Measurements from ENCODE around the gene CX3CL1. TPM values are rescaled to one million over a fixed set of nuclear protein-coding genes. Genes with fewer than 3 reads are reported as not detected.
"Not testable (repeated sequence)": the region's sequence is repeated elsewhere in the genome, so short reads cannot be mapped to it uniquely, and the experiment has no call there.

CX3CL1 gene
- total and polyA plus RNA-seq, 2 donors (not counting 3 experiments of a cell fraction or from before 2014, with no cell fraction given): 2.0 to 2.3 TPM

GRCh38 chr16:57374067-57374534 lies 1.8 kb downstream of the CX3CL1 start:
- H3K27ac ChIP-seq (ENCODE audit: insufficient read depth, low read depth, low read length): no peak overlapping the region
- no peaks in the 10 kb centered on the region for H3K36me3 ChIP-seq (ENCODE audit: control insufficient read depth in 2 of 2, extremely low read depth in 1 of 2, insufficient read depth in 2 of 2, low read length in 2 of 2)
- FAIRE-seq: no peak
- POLR2A ChIA-PET: no interaction called here
- H3K4me3 ChIP-seq (replicated peaks in 1 of 3; ENCODE audit: insufficient read depth in 1 of 3, low read depth in 1 of 3, low read length in 3 of 3): no peak overlapping the region
- no peaks in the 10 kb centered on the region for H3K9me3 ChIP-seq (replicated peaks; ENCODE audit: control insufficient read depth, insufficient read depth, low read length)
- H3K4me2 ChIP-seq (ENCODE audit: insufficient read depth, low read length): no peak overlapping the region
- TF ChIP-seq MYC (IDR thresholded peaks at IDR 0.05; ENCODE audit: low read depth, low read length) (no peak), MAX (IDR thresholded peaks at IDR 0.05; ENCODE audit: insufficient read depth, insufficient read length) (no peak), EZH2 (IDR thresholded peaks at IDR 0.05; ENCODE audit: borderline replicate concordance, low read depth, low read length, severe bottlenecking) (no peak), POLR2A (IDR thresholded peaks at IDR 0.05; ENCODE audit: low read depth, low read length) (no peak)
- no peaks in the 10 kb centered on the region for H4K20me1 ChIP-seq (replicated peaks; ENCODE audit: control insufficient read depth, extremely low read depth, insufficient read depth, low read length)
- no peaks in the 10 kb centered on the region for H3K9me1 ChIP-seq (replicated peaks; ENCODE audit: control insufficient read depth, extremely low read depth, insufficient read depth, low read length)
- H3K27me3 ChIP-seq (ENCODE audit: control insufficient read depth in 2 of 2, insufficient read depth in 2 of 2, low read length in 2 of 2): peaks cover 4% of the 10 kb centered on the region in 2 experiments
- H2AFZ ChIP-seq (ENCODE audit: low read depth, low read length): no peak overlapping the region
- H3K4me1 ChIP-seq (ENCODE audit: control insufficient read depth, extremely low read depth, insufficient read depth, low read length): no peaks in the 10 kb centered on the region
- BruUV-seq (replicated peaks): no TSS peak
- intact Hi-C loops (cut with micrococcal nuclease): no loop called here
- DNase-seq (ENCODE audit: low read depth, low spot score): no peak
- CTCF ChIA-PET: interaction anchor here (0.7 to 1.5 kb wide), 2 partner anchors 43 to 58 kb away, joined by 3 read pairs; no protein-coding TSS in a partner anchor
- H3K79me2 ChIP-seq (ENCODE audit: control insufficient read depth, insufficient read depth, low read length): no peaks in the 10 kb centered on the region
- dilution Hi-C loops (cut with MboI; ENCODE audit: extremely low pct_ligation_motif_present, low sequenced_read_pairs): no loop called here
- no peak overlapping the region for H3K9ac ChIP-seq (replicated peaks; ENCODE audit: extremely low read depth, insufficient read depth, low read length)

- H3K9me1 ChIP-seq (replicated peaks; ENCODE audit: control insufficient read depth, extremely low read depth, insufficient read depth, low read length); H3K4me3 ChIP-seq (replicated peaks in 1 of 3; ENCODE audit: insufficient read depth in 1 of 3, low read depth in 1 of 3, low read length in 3 of 3); H3K4me2 ChIP-seq (ENCODE audit: insufficient read depth, low read length); H3K4me1 ChIP-seq (ENCODE audit: control insufficient read depth, extremely low read depth, insufficient read depth, low read length); POLR2A ChIA-PET; DNase-seq (ENCODE audit: low read depth, low spot score); H3K36me3 ChIP-seq (ENCODE audit: control insufficient read depth in 2 of 2, extremely low read depth in 1 of 2, insufficient read depth in 2 of 2, low read length in 2 of 2); H3K27me3 ChIP-seq (ENCODE audit: control insufficient read depth in 2 of 2, insufficient read depth in 2 of 2, low read length in 2 of 2); H2AFZ ChIP-seq (ENCODE audit: low read depth, low read length); H3K79me2 ChIP-seq (ENCODE audit: control insufficient read depth, insufficient read depth, low read length); BruUV-seq (replicated peaks); FAIRE-seq; H4K20me1 ChIP-seq (replicated peaks; ENCODE audit: control insufficient read depth, extremely low read depth, insufficient read depth, low read length); H3K27ac ChIP-seq (ENCODE audit: insufficient read depth, low read depth, low read length); H3K9me3 ChIP-seq (replicated peaks; ENCODE audit: control insufficient read depth, insufficient read depth, low read length); dilution Hi-C loops (cut with MboI; ENCODE audit: extremely low pct_ligation_motif_present, low sequenced_read_pairs); intact Hi-C loops (cut with micrococcal nuclease); H3K9ac ChIP-seq (replicated peaks; ENCODE audit: extremely low read depth, insufficient read depth, low read length): not testable (repeated sequence)
- CTCF ChIA-PET: interaction anchor here (0.7 to 1.5 kb wide), 2 partner anchors 42 to 59 kb away, joined by 3 read pairs; no protein-coding TSS in a partner anchor
Measured at GRCh38 chr16:57374925-57375465, 2.7 kb downstream of the CX3CL1 start.

Data from endothelial cell of umbilical vein (primary cell).